ENCODE data around the gene USF3. TPM values are rescaled to one million over a fixed set of nuclear protein-coding genes. Genes with fewer than 3 reads are reported as not detected.

Gene USF3
- total RNA-seq, 2 donors from 2014 or later: 22.2 to 25.3 TPM

GRCh38 chr3:113690482-113690881 lies 6.0 kb downstream of the USF3 start:
- intact Hi-C loops (cut with DNase I): no loop called here
- DNase-seq (ENCODE audit: low spot score): no peak
- no peaks in the 10 kb centered on the region for H3K36me3 ChIP-seq
- no peaks in the 10 kb centered on the region for H3K9me3 ChIP-seq
- no peak overlapping the region for H3K4me3 ChIP-seq
- H3K4me1 ChIP-seq (replicated peaks): no peaks in the 10 kb centered on the region
- 97% methylated on average over 3 of the region's 3 CpGs for WGBS
- no peak overlapping the region for H3K27ac ChIP-seq
- H3K27me3 ChIP-seq (replicated peaks; ENCODE audit: insufficient read depth): no peaks in the 10 kb centered on the region
- TF ChIP-seq POLR2AphosphoS5 (IDR thresholded peaks at IDR 0.05) (no peak), POLR2A (IDR thresholded peaks at IDR 0.05) (no peak), CTCF (IDR thresholded peaks at IDR 0.05) (no peak)

DNA sequence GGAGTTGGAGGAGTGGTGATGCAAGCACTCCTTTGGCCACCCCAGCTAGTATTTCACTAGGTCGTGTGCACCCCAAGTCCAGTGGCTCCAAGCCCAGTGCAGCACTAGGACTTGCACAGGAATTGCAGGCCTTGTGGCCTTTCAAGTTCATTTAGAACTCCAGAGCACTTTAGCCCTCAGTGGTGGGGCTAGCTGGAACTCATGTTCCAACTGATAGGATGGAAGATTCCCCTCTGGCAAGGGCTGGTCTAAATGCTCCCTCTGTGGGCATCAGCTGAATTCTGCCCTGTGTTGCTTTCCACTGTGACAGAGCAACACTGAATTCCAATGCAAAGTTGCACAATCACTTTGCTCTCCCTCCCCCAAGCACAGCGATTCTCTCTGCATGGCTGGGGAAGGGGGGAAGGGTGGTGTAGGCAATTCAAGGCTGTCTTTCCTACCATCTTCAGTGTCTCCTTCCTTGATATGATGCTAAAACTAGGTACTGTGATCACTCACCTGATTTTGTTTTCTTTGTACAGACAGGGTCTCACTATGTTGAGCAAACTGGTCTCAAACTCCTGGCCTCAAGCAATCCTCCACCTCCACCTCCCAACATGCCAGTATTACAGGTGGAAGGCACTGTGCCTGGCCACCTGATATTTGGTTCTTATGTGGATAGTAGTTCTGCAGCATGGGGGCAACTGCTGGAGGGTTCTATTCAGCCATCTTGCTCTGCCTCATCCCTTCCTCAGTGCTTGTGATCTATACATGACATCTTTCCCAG lies 10.3 kb downstream of the USF3 start:
- WGBS: 82% methylated on average over 2 of the region's 2 CpGs
- Histone ChIP-seq H3K4me1 (replicated peaks) (no peaks in the 10 kb centered on the region), H3K4me3 (no peak overlapping the region), H3K9me3 (no peaks in the 10 kb centered on the region), H3K27me3 (replicated peaks; ENCODE audit: insufficient read depth) (no peaks in the 10 kb centered on the region), H3K27ac (no peak overlapping the region), H3K36me3 (no peaks in the 10 kb centered on the region)
- TF ChIP-seq POLR2A (IDR thresholded peaks at IDR 0.05) (no peak), CTCF (IDR thresholded peaks at IDR 0.05) (no peak), POLR2AphosphoS5 (IDR thresholded peaks at IDR 0.05) (no peak)
- intact Hi-C loops (cut with DNase I): no loop called here
- no peak for DNase-seq (ENCODE audit: low spot score)

- TF ChIP-seq POLR2AphosphoS5 (IDR thresholded peaks at IDR 0.05): no peak
- TF ChIP-seq CTCF (IDR thresholded peaks at IDR 0.05): no peak
- no peak for TF ChIP-seq POLR2A (IDR thresholded peaks at IDR 0.05)
These were observed 11.3 kb downstream of the USF3 start for GRCh38 chr3:113685124-113685523.

GRCh38 chr3:113684271-113684819 lies 12.1 kb downstream of the USF3 start:
- intact Hi-C loops (cut with DNase I): no loop called here
- 94% methylated on average over 3 of the region's 3 CpGs for WGBS
- H3K4me1 ChIP-seq (replicated peaks): no peaks in the 10 kb centered on the region
- no peak for TF ChIP-seq CTCF (IDR thresholded peaks at IDR 0.05)
- no peak for TF ChIP-seq POLR2A (IDR thresholded peaks at IDR 0.05)
- no peak for TF ChIP-seq POLR2AphosphoS5 (IDR thresholded peaks at IDR 0.05)
- no peaks in the 10 kb centered on the region for H3K36me3 ChIP-seq
- DNase-seq (ENCODE audit: low spot score): no peak
- H3K4me3 ChIP-seq: no peak overlapping the region
- no peaks in the 10 kb centered on the region for H3K9me3 ChIP-seq
- H3K27ac ChIP-seq: no peak overlapping the region
- H3K27me3 ChIP-seq (replicated peaks; ENCODE audit: insufficient read depth): no peaks in the 10 kb centered on the region

More at GRCh38 chr3:113685124-113685523, 11.3 kb downstream of the USF3 start:
- WGBS: 95% methylated on average over 5 of the region's 5 CpGs
- no peak overlapping the region for H3K27ac ChIP-seq
- H3K4me3 ChIP-seq: no peak overlapping the region
- no peaks in the 10 kb centered on the region for H3K9me3 ChIP-seq
- H3K4me1 ChIP-seq (replicated peaks): no peaks in the 10 kb centered on the region
- no peak for DNase-seq (ENCODE audit: low spot score)
- no peaks in the 10 kb centered on the region for H3K36me3 ChIP-seq
- H3K27me3 ChIP-seq (replicated peaks; ENCODE audit: insufficient read depth): no peaks in the 10 kb centered on the region
- intact Hi-C loops (cut with DNase I): no loop called here

GRCh38 chr3:113678773-113679172 lies 17.7 kb downstream of the USF3 start:
- 99% methylated on average over 4 of the region's 4 CpGs for WGBS
- H3K27ac ChIP-seq: no peak overlapping the region
- TF ChIP-seq CTCF (IDR thresholded peaks at IDR 0.05): no peak
- TF ChIP-seq POLR2A (IDR thresholded peaks at IDR 0.05): no peak
- intact Hi-C loops (cut with DNase I): no loop called here
- H3K27me3 ChIP-seq (replicated peaks; ENCODE audit: insufficient read depth): no peaks in the 10 kb centered on the region
- H3K4me1 ChIP-seq (replicated peaks): no peaks in the 10 kb centered on the region
- H3K9me3 ChIP-seq: no peaks in the 10 kb centered on the region
- H3K36me3 ChIP-seq: no peaks in the 10 kb centered on the region
- no peak overlapping the region for H3K4me3 ChIP-seq
- no peak for DNase-seq (ENCODE audit: low spot score)
